Activated T-cell treated with anti-CD3 and anti-CD28 coated beads, Interleukin-2, amount 50 U/mL, for 1 hour (primary cell): Measurements from ENCODE around the gene LRRC66.

Experiments used
- DNase-seq: peaks from one replicate; pipeline ENCODE4 v3.0.0-alpha.2; 2020

LRRC66 gene

DNA sequence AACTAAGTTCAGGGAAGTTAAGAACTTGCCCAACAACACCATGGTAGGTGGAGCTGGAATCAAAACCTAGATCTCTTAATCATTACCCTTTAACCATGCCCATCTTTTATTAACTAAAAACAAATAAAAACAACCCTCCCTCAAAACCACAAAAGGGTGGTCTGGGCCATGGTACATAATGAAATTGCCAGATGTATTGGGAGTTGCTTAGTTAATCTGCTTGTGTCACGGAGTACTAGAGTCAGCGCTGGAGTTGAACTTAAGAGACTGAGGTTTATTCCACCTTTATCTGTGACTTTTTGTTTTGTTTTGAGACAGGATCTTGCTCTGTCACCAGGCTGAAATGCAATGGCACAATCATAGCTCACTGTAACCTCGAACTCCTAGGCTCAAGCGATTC is 13.3 kb downstream of the LRRC66 start:
- DNase-seq = no peak

GRCh38 chr4:52005604-52006273 is 14.4 kb downstream of the LRRC66 start:
- no peak for DNase-seq

GRCh38 chr4:52004414-52004813 is 15.7 kb downstream of the LRRC66 start:
- no peak for DNase-seq

- DNase-seq = no peak
These were observed 18.5 kb downstream of the LRRC66 start for GRCh38 chr4:52001616-52002015.

GRCh38 chr4:51999250-51999649 is 20.9 kb downstream of the LRRC66 start:
- no peak for DNase-seq

- DNase-seq = no peak
These were observed 21.3 kb downstream of the LRRC66 start for GRCh38 chr4:51998837-51999236.

DNA sequence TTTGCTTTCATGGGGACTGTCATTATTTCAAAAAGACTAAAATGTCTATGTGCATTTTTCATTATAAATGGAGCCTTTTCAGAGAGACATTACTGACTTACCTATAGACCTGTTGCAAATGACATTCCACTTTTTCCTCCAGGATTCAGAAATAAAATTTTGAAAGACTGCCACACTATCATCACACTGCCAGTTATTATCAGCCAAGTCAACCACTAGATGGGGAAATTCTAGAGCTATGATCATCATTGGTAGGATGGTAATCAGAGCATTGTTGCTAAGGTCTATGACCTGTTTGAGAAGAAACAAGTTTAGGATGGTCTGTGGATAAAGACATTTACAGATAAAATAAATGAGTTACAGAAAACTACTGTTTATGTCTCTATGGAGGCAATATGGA is 22.5 kb downstream of the LRRC66 start:
- no peak for DNase-seq

- no peak for DNase-seq
These were observed 24.4 kb downstream of the LRRC66 start for GRCh38 chr4:51995647-51996220.

- DNase-seq = no peak
These were observed 54.3 kb downstream of the LRRC66 start for GRCh38 chr4:51965862-51966261.

- DNase-seq = no peak
These were observed 56.2 kb downstream of the LRRC66 start for GRCh38 chr4:51963841-51964517.

DNA sequence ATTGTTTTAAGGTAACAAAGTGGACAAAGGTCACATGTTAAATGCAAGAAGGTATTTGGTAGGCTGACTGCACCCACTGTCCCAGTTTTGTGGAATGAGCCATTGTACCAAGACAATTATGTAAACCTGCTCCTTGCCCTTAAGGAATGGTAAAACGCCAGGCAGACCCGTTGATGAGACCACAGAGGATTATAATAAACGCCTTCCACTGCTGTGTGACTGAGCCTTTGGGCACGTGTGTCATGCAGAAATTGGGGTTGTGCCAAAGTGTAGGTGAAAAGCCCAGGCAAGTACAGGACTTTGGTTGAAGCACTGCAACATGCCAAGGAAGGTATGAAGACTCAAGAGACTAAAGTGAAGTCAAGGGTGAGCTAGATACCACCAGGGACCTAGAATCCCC is 59.7 kb downstream of the LRRC66 start:
- no peak for DNase-seq

DNA sequence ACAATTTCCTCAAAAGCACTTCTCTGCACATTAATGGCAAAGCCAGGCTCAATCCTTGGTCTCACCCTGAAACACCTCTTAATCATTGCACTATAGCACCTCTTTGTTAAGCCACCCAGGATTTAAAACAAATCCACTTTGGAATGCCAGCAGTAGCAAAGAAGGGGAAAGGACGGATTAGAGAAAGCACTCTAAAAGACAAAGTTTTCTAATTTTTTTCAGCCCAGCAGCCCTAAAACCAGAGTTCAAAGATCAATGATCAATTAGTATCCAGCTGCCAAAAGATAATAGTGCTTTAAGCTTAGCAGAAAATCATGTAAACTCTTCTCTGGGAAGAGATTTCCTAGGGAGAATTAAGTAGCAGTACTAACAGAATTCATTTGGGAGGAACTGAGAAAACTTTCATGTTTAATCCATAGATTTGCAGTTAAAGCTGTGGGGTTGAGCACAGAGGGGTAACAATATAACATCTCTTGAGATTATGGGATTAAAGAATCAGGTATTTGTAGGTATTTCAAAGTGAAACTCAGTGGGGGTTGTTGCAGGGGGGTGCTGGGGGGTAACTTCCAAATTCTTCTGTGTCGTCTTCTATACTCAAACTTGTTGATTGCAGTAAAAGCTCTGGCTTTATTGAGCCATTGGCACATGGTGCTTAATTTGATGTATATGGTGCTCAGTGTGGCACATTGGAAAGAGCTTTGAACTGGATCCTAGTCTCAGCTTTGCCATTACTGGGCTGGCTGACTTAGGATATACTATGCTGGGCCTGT is 61.8 kb downstream of the LRRC66 start:
- no peak for DNase-seq
